Activated CD4-positive, alpha-beta T cell treated with anti-CD3 and anti-CD28 coated beads, Interleukin-2, amount 50 U/mL, for 16 hours (primary cell): Measurements from ENCODE around the gene RPL29.
A peak's percentile ranks its signal among the peaks of the same experiment; 100 is the strongest.
"Not testable (repeated sequence)": the region's sequence is repeated elsewhere in the genome, so short reads cannot be mapped to it uniquely, and the experiment has no call there.

Experiments
- DNase-seq: peaks from one replicate; pipeline ENCODE4 v3.0.0-alpha.2; 2020

Gene RPL29

DNA sequence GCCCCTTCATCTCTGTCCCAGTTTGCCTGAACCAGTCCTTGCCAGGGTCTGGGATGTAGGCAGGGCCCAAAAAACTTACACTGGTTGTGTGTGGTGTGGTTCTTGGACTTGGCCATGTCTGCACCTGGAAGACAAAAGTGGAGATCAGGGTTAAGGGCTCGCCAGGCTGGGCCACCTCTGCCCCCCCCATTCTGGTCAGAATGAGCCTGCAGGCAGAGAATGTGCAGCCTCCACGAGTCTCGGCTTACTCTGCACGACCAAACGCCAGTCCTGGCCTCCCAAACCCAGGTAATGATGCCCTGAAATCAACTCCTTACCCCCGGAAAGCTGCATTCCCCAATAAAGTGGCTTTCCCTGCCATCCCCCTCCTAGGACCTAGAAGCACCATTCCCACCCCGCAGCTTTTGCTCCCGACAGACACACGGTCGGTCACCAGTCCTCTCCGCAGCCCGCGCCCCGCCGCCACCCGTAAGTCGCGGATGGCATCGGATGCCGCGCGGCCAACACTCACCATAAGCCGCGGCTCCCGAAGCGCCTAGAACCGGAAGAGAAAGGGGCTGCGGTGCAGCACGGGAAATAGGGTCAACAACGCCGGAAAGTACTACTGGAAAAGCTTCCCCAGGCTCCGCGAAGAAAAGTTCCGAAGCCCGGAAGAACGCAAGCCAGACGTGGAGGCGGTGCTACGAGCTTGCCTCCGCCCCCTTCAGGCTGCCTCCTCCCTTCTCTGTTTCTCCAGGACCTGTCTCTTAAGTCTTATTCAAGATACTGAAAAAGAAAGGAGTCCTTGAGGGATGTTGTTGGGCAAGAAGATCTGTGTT is at the start of gene RPL29:
Gene RPL29, minus strand, starts transcription at position 550 of the 818 bp plus-strand sequence. Its CDS starts 434 bp downstream, at position 116.
- peak; percentile 96 for DNase-seq

DNA sequence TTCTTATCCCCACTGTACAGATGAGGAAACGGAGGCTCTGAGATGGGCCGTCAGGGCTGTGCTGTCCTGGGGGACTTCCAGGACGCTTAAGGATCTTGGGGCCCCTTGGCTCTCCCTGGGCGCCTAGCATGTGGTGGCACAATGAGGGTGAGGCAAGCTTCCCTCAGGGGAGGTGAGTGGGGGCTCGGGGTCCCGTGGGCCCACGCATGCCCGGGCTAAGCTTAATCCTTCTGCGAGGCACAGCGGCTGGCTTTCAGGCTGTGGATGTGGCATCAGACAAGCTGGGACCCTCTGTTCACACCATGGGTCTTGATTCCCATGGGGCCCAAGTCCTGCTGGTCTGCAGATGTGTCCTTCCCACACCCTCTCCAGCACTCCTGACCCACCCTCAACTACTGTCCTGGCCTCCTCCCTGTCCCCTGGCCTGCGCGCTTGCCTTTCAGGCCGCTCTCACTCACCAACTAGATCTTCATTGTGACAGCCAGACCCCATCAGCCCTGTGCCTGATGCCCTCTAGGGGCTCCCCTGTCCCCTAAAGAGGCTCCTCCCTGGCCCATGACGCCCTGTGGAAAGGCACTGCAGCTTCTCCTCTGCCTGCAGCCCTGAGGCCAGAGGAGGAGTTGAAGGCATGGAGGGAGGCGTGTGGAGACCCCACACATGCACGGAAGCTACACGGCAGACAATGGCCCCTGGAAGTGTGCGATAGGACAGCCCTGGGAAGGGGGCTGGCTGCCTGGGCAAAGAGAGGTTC is 49.3 kb upstream of the RPL29 start:
- no peak for DNase-seq

DNA sequence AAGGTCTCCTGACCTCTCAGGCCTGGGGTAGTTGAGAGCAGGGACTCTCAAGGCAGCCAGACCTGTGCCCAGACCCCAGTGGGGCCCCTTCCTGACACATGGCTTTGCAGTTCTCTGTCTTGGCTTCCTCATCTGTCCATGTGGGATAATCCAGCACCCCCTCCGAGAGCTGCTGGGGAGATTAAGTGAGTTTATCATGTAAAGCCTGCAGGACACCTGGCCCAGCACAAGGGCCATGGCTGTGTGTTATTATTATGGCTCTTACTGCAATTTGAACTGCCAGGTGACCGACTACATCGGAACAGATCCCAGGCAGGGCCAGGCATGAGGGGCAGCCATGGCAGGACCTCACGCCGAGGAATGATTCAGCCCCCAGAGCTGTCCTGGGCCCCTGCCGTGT is 48.1 kb upstream of the RPL29 start:
- DNase-seq: no peak

DNA sequence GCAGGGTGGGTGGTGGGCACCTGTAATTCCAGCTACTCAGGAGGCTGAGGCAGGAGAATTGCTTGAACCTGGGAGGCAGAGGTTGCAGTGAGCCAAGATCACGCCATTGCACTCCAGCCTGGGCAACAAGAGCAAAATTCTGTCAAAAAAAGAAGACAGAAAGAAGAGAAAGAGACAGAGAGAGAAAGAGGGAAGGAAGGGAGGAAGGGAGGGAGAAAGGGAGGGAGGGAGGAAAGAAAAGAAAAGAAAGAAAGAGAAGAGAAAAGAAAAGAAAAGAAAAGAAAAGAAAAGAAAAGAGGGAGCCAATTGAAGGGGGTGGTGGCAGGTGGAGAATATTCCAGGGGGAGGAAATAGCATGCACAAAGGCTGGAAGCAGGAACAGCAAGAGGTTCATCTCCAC is 47.3 kb upstream of the RPL29 start:
- DNase-seq: not testable (repeated sequence)

DNA sequence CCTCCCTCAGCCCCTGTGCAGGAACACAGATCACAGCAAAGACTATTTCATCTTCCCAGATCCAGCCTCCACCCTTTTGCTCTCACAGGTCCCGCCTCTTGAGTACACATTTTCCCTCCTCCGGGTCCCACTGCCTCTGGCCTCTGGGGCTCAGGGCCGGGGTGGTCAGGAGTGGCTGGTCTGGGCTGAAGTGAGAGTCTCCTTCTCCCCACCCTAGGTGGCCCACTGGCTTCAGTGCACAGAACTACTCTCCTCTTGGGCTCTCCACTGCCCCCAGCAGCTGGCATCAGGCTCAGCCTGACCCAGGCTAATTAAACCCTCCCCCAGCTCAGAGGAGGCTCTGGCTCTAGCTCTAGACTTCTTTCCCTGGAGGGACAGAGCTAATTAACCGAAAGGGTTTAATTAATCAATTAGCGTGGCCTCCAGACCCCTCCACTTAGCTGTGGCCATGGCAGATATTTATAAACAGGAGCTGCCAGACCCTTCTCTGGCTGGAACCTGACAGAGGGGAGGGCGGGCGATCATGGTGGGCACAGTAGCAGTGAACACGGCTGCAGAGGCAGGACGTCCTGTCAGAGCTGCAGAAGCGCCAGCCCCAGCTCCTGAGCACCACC is 45.5 kb upstream of the RPL29 start:
- DNase-seq: no peak

DNA sequence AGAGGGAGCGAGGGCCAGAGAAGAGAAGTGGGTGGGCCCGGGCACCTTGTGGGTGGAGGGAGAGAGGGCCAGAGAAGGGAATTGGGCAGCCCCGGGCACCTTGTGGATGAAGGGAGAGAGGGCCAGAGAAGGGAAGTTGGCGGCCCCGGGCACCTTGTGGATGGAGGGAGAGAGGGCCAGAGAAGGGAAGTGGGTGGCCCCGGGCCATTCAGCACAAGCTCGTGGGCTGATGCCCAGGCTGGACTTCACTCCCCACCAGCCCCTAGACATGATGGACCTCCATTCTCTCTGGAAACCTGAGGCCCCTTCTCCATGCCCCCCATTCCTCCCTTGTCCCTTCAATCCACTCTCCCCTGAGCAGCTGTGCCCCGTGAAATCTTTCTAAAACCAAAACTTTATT is 44.9 kb upstream of the RPL29 start:
- DNase-seq: no peak

DNA sequence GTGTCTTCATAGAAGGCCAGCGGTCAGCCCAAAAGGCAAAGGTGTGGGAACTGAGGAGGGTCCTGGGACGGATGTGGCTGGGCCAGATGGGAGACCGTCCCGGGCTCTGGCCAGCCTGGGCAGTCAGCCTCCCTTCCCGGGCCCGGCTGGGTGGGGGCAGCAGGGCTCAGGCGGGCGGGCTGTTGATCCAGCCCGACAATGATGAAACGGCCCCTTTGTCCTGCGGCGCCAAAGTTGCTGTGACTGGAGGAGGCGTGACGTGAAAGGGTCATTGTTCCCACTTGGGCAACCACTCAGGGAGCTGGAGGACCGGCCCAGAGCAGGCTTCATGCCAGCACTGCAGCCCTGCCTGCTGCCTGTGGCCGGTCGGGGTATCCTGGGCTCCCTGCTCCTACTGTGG is 44.2 kb upstream of the RPL29 start:
- DNase-seq: no peak

DNA sequence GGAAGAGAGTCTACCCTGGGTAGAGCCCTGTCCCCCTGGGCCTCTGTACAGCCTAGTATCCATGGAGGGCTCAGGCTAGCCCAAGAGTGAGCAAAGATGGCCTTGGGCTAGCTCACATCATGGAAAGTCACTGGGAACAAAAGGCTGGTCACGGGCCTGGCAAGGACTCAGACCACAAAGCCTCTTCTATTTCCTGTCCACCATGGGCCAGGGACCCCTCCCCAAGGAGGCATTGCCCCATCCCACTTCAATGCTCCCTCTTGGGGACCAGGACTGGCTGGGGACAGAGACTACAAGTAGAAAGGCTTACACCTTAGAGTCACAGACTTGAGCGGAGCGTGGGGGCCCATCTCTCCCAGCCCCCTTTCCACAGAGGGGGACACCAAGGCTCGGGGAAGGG is 43.7 kb upstream of the RPL29 start:
- DNase-seq: no peak

DNA sequence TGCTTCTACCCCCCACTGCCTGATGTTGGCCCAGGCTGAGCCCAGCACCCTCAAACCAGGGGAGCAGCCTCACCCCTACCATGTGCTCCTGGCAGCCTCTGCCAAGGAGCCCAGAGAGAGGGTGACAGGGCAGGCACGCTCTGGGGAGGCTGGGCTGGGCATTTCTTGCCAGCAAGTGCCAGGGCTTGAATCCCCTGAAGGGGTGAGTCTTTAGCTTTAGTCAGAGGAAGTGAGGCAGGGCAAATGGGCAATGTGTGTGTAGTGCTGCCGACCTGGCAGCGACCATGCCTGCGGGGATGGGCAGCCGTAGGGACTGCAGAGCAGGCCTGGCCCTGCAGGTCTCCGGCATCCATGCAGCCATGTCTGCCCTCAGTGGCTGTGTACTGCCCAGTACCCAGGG is 42.5 kb upstream of the RPL29 start:
- DNase-seq: no peak

DNA sequence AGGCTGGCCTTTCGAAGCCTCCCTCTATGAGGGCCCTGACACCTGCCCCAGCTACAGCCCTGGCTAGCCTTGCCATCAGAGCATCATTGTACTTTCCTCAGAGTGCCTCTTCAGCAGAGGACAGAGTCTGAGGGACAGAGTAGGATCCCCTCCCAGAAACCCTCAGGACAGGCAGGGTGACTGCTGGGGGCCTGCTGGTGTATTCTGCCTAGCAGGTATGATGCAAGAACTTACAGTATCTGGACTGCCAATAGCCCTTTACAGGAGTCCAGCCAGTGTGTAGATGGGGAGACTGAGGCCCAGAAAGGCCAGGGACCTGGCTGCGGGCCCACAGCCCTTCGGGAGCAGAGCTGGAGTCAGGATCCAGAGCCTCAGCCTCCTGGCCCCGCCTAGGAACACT is 41.6 kb upstream of the RPL29 start:
- DNase-seq: no peak

DNA sequence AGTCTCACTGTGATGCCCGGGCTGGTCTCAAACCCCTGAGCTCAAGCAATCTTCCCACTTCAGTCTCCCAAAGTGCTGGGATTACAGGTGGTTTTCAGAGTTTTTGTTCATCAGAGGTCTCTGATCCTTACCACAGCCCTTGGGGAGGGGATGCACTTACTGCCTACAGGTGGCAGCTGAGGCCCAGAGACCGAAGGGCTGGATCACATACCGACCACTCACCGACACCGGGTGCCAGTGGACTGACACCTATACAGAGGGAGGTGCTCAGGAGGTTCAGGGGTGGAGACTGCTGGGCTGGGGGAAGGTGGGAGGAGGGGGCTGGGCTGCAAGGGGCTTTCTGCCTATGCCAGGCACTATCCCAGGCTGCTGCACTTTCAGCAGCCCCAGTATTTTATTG is 41.1 kb upstream of the RPL29 start:
- DNase-seq: no peak

DNA sequence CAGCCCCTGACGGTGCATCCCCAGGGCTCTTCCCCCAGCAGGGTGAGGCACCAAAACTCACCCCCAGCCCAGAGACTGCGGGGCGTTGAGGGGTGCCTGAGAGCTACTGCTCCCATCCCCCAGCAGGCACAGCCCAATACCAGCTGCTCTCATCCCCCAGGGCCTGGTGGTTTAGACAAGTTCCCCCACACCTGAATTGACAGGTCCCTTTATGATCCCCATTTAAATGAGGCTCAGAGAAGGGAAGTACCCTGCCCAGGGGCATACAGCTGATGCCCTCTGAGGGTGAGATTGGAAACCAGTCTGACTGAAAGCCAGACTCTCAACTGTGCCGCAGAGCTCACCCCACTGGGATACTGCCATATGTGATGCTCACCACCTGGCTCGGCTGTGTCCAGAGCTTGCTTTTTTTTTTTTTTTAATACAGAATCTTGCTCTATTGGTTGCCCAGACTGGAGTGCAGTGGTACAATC is 40.6 kb upstream of the RPL29 start:
- no peak for DNase-seq

DNA sequence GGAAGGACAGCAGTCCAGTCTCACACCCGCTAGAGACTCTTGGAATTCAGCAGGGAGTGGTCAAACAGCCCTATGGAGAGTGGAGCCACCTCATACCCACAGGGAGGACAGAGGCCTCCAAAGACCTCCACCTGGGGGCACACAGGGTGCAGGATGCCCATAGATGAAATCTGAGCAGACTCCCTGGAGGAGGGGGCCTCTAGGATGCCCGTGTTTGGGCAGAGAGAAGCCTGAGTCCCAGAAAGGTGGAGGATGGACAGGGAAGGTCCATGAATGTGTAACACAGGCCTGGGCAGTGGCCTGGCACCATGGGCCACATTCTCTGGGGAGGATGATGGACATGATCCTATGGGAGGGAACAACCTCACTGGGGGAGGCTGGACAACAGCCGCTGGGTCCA is 39.0 kb upstream of the RPL29 start:
- DNase-seq: no peak

DNA sequence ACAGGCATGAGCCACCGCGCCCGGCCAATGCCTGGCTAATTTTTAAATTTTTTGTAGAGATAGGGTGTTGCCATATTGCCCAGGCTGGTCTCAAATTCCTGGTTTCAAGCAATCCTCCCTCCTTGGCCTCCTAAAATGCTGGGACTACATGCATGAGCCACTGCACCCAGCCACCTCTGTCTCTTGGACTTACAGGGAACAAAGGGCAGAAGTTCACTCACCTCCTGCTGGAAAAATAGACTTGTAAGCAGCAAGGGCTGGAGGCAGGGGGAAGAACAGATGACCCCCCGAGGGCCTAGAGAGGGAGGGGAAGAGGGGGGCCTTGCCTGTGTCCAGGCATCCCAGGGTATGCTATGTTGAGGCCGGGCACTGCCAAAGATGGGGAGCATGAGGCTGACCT is 38.5 kb upstream of the RPL29 start:
- no peak for DNase-seq

DNA sequence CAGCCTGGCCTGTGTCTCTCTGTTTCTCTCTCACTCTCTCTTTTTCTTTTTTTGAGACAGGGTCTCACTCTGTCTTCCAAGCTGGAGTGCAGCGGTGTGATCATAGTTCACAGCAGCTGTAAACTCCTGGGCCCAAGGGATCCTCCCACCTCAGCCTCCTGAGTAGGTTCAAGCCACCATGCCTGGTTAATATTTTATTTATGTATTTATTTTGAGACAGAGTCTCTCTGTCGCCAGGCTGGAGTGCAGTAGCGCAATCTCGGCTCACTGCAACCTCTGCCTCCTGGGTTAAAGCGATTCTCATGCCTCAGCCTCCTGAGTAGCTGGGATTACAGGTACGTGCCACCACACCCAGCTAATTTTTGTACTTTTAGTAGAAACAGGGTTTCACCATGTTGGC is 38.1 kb upstream of the RPL29 start:
- not testable (repeated sequence) for DNase-seq

DNA sequence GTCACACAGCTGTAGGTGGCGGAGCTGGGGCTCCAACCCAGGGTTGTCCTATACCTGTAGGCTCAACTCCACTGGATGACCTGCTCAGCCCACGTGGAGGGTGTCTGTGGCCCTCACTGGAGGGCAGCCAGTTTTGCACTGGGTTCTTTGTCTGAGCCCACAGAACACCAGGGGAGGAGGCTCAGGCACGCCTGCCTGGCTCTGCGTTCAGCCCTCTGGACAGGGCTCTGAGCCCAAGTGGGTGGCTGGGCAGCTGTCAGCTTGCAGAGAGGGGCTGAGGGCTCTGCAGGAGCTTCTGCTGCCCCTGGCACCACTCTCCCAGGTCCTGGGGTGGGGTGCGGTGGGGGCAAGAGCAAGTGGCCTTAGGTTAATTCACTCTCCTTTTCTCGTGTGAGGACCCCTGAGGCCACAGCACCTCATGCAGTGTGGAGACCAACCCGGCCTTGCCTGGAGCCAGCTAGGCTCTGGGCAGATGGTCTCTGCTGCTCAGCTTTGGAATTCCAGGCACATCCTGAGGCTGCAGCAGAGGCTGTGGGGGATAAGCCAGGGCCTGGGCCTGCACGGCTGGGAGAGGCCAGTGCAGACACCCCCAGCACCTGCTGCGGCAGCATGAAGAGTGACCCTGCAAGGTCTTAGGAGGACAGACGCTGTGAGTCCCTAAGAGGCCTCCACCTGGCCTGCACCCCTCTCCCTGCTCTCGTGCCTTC is 37.2 kb upstream of the RPL29 start:
- DNase-seq: no peak

DNA sequence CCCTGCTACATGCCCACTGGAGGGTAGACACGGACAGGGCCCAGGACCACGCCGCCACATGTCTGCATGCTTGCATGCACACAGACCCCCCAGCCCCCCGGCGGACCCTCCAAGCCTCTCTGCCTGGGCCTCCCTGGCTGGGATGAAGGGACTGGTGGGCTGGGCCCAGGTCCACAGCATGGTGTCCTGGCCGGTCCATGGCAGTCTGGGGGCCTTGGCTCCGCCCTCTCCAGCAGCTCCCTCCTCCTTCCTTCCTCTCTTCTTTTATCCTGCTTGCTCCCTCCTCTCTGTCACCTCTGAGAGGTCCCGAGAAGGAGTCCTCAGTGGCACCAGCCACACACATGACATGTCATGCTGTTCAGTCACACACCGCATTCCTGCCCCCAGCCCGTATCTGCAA is 36.2 kb upstream of the RPL29 start:
- no peak for DNase-seq

DNA sequence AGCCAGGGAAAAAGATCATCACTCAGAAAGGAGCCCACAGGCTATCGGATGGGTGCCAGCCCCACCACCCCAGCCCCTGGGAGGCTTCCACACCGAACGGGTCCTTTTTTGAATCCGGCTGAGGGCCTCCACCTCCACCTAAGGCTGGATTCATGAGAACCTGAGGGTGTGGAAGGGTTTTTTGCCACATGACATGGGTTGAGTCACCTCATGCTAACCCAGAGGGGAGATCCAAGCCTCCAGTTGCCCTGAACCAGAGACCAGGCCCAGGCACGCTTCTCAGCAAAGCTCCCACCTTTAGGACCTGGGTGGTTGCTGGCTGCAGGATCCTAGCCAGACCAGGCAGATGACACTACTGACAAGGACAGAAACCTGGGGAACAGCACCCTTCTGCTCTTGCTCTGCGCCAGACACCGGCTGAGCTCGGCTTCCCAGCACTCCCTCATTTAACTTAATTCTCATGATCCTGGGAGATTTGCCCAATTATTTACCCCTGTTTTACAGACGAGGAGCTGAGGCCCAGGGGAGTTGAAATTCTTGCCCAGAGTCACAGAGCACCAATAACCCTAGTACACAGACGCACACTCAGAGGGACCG is 35.1 kb upstream of the RPL29 start:
- DNase-seq: no peak

DNA sequence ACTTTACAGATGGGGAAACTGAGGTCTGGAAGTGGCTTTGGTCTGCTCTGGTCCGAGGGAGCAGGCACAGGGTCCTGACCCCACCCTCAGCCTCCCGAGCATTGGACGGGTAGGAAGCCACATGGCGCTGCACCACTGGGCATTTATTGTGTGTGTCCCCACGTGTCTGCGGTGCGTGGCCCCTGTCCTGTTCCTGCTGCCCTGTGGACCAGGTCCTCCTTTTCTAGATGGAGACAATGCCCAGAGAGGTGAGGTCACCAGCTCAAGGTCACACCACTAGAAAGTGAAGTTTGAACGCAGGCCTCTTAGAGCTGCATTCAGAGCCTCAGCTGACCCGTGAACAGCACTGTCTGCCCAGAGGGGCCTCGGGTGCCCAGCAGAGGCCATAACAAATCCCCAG is 33.8 kb upstream of the RPL29 start:
- DNase-seq: no peak

DNA sequence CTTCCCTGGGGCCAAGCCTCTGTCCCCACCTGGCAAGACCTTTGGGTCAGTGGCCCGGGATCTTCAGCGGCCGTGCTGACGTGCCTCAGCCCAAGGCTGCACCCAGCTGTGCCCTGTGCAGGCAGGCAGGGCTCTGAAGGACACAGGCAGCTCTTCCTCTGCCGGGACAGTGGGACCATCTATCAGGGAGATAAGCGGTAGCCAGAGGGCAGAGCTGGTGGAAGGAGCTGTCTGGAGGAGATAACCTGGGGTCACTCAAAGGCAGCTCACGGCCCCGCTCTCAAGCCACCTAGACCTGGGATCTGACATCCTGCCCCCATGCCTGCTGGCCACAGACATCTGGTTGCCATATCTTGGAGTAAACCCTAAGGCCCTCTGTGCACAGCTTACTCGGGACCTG is 33.4 kb upstream of the RPL29 start:
- no peak for DNase-seq

DNA sequence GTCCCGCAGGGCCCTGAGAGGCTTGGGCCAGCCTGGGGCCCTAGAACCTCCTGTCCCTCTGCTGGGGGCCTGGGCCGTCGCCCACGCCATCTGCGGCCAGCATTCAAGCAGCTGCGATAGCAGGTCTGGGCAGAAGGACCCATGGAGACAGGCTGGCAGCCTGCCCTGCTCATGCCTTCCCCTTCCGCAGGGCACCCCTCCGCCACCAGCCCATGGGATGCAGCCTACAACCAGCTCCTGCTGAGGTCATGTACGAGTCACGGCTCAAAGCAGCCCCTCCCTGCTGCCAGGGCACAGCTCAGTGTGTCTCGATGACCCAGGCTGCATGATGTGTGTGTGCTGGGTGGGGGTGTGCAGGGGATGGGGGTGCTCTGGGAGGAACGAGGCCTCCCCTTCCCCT is 32.9 kb upstream of the RPL29 start:
- no peak for DNase-seq

DNA sequence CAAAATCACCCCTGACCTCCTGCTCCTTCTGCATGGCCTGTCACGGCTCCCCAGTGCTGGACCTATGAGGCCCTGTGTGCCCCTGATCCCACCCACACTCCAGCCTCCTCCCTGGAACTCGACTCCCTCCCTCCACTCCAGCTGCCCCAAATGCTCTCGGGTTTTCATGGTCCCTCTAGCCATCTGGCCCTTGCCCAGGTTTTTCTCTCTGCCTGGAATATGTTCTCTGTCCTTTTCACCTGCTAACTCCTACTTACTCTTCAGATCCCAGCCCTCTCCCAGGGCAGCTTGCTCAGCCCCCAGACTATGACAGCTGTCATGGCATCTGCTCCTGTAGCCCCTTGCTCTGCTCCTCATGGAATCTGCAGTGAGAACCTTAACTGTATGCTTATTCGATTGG is 30.3 kb upstream of the RPL29 start:
- no peak for DNase-seq

DNA sequence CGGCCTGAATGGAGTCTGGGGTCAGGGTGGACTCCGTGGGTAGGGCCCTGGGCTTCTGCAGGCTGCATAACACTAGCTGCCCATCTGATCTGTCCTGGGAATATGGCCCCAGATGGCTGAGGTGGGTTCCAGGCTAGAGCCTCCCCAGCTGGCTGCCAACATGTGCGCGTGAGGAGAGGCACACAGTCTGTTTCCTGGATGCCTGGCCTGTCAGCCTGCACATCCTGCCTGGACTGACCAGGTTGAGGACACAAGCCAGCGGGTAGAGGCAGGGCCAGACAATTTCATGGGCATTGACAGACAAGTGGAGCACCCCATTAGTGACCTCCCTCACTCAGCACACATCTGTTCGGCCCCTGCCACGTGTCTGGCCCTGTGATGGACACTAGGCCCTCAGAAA is 29.8 kb upstream of the RPL29 start:
- no peak for DNase-seq
